NCI-H1105 treated with DMSO at 0.1 percent for 48 hours (cell line): Measurements from ENCODE around the gene TLX2.

Source experiments
- DNase-seq: peaks from one replicate; lab custom pipeline; 2025; lab: John Stamatoyannopoulos, UW

Gene TLX2

DNA sequence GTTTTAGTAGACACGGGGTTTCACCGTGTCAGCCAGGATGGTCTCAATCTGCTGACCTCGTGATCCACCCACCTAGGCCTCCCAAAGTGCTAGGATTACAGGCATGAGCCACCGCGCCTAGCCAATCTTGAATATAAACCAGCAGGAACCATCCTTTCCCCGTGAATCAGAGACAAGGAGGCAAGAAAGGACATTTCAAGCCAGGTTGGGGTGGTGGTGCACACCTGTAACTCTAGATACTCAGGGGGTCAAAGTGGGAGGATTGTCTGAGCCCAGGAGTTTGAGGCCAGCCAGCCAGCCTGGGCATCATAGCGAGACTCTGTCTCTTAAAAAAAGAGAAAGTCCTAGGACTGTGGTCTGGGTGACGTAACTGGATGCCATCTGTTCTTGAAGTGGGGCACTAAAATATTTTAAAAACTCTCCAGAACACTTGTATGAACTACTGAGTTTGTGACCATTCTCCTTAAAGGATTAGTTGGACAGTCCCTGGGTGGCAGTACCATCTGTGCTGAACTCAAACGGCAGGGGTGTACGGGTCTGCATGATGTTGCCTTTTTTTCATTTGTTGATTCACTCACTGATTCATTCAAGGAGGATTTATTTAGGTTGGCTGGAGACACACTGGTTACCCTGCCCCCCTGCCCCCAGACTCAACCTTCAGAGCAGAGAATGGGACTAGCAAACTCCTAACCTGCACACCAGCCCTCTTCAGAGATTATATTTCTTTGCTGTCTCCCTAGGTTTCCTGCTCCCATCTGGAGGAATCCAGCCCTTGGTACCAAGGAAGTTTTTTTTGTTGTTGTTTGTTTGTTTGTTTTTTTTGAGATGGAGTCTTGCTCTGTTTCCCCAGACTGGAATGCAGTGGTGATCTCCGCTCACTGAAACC is 2.9 kb upstream of the TLX2 start:
- no peak for DNase-seq

DNA sequence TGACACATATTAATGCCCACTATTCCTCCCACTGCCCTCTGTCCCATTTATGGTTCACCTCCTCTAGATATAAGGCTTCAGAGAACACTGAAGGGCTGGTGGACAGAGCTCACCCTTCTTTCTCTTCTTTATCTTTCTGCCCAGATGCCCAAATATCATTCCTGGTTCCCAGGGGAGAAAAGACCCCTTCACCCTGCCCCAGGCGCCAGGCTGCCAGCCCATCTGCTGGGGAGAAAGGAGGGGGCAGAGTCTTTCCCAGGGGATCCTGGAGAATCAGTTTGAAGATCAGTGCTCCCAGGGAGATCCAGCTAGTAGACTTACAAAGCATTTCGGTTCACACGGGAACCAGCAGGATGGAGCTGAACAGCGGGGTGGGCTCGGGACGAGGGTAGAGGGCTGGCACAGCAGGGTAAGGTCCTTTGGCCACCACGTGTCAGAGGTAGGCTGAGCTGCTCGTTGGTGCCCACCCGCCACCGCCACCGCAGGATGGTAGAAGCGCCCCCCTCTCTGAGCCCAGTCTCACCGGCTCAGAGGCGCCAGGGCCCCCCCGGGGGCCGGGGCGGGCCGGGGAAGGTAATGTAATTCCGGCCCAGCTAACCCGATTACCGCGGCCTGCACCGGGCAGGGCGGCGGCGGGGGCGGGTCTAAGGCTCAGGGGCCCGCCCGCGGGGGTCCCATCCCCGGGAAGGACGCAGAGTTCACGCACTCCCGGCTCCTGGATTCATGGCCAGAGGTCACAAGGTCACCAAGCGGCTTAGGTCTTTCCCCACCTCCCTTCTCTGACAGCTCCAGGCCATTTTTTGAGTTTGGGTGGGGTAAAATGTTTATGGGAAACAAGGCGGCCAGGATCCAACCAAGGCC is 1.3 kb upstream of the TLX2 start:
- DNase-seq, result no peak

DNA sequence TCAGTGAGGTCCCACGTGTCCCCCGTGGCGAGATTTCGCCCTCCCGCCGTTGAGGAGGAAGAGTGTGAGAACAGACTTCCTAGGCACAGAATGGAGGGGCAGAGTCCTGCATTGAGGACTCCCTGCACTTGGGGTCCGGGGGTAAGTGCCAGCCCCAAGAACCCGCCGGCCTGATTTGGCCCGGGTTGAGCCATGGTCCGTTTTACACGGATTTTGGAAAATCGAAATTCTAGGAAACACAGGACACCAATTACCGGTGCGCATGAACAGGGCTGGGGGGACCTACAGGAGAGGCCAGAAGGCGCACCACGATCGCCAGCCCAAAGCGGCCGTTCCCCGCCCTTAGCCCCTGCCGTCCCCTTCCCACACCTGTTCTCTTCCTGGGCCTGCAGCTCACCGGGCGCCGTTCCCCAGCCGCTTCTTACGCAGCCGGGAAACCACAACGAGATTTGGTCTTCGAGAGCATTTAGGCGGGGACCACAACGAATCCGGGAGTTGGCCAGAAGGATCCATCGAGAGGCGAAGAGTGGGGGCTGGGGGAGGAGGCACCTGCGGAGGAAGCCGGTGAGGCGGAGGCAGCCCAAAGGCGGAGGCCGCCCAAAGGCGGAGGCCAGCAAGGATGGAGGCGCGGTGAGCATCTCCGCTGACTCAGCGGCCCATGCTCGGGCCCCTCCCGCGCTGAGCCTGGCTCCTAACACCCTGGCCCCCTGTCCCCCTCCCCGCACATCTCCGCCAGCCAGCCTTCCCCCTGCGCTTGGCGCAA is 464 bp upstream of the TLX2 start:
- peak; percentile 16 for DNase-seq

DNA sequence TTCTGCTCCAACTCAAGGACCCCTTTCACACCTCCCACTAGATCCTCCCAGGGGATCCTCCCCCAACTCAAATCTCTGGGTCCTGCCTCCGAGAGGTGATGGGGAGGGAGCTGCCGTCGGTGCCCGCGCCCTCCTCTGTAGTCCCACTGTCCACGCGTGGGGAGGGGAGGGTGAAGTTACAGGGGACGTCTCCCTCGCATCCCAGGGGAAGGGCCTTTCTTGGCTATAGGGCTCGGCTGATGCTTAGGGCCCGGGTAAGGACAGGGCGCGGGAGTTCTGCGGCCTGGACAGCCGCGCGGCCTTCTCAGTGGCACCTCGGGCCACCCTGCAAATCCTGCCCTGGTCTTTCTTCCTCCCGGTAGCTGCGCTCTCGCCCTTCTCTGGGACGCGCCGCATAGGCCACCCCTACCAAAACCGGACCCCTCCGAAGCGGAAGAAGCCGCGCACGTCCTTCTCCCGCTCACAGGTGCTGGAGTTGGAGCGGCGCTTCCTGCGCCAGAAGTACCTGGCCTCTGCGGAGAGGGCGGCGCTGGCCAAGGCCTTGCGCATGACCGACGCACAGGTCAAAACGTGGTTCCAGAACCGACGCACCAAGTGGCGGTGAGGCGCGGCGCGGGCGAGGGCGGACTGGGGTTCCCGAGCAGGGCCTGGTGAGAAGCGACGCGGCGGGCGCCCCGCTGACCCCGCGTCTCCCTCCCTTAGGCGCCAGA is 1.2 kb downstream of the TLX2 start:
- no peak for DNase-seq

DNA sequence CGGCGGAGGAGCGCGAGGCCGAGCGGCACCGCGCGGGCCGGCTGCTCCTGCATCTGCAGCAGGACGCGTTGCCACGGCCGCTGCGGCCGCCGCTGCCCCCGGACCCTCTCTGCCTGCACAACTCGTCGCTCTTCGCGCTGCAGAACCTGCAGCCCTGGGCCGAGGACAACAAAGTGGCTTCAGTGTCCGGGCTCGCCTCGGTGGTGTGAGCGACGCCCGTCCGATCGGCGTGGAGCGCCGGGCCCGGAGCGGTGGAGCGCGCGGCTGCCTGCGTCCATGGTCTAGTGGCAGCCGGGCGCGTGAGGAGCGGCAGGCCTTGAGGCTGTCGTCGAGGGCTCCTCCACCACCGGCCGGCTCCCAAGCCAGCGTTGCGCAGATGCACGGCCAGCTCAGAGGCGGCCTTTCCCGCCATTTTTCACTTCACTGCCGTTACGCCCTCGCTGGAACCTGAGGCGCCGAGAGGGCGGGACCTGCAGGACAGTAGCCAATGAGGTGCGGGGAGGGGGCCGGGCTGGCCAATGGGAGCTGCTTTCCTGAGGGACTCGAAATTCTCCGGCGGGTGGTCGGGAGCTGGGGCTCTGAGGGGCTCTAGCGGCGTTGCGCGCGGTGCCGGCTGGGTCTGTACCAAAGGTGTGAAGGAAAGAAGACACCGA is 1.9 kb downstream of the TLX2 start:
- no peak for DNase-seq

DNA sequence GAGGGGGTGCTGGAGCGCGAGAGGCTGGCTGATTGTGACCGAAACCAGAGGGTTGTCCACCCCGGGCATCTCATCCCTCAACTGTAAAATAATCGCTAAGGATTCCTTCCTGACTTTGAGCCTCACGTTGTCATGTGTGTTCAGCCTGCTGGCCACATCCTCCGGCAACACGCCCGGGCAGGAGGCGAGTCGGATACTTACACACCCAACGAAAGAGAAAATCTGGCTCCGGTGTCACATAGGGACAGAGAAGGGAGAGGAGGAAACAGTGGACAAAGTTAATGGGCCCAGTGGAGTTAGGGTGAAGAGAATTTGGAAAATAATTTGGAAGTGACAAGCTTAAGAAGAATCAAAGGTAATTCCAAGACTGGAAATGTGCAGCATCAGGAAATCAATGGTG is 2.4 kb downstream of the TLX2 start:
- DNase-seq, result no peak

DNA sequence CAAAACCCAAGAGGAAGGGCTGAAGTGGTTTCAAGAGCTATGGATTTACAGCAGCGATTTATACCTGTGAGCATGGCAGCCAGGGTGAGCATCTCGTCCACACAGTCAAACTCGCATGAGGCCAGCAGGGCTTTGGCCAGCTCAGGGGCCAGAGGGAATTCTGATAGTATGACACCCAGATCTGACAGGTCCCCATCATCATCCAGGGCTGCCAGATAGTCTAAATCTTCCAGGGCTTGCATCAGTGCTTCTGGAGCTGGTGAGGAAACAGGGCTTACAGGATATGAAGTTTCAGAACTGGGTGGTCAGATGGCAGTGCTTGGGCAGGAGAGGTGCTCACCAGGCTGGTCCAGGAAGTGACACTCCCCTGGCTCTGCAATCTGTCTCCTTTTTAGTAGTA is 8.3 kb downstream of the TLX2 start:
- no peak for DNase-seq

DNA sequence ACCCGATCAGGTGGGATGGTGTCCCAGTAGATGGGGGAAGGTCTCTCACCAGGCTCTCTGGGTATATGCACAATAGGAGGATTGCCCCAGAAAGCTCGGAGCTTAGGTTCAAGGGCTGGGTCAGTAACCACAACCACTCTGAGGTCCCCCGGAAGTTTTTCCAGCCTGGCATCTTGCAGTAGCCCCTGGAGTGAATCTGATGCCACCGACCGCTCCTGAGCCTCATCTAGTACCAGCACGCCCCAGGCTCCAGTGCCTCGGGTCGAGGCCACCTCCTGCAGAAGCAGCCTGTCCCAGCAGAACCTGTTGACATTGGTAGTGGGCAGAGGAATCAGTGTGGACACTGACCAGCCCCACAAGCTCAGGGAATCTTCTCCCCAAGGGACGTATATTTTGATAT is 9.8 kb downstream of the TLX2 start:
- DNase-seq, result no peak

DNA sequence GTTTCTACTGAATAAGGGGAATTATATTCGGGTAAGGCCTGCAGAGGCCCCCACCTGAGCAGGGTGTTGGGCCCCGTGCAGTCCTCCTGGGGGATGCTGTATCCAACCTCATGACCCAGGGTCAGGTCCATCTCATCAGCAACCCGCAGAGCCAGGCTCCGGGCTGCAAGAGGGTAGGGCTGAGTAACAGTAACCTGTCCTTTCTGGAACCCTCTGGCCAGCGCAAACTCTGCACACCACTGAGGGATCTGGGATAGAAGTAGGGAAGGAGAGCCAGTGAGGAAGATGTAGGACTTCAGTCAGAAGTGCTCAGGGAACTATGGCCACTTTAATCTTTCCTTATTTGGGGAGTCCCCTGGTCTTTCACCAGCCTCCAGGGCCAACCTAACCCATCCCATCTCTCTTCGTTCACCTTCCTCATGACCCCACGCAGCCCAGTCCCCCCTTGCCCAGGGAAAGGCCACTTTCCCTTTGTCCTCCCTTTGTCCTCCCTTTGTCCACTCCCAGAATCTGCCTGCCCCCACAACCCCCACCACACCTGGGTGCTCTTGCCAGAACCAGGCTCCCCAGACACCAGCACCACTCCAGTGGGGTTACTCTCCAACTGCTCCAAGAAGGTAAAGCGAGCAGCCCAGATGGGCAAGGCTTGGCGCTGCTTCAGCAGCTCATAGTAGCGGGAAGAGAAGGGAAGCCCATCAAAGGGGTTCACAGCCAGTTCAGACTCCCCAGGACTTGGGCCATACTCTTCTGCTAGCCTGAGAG is 10.9 kb downstream of the TLX2 start:
- DNase-seq, result no peak

DNA sequence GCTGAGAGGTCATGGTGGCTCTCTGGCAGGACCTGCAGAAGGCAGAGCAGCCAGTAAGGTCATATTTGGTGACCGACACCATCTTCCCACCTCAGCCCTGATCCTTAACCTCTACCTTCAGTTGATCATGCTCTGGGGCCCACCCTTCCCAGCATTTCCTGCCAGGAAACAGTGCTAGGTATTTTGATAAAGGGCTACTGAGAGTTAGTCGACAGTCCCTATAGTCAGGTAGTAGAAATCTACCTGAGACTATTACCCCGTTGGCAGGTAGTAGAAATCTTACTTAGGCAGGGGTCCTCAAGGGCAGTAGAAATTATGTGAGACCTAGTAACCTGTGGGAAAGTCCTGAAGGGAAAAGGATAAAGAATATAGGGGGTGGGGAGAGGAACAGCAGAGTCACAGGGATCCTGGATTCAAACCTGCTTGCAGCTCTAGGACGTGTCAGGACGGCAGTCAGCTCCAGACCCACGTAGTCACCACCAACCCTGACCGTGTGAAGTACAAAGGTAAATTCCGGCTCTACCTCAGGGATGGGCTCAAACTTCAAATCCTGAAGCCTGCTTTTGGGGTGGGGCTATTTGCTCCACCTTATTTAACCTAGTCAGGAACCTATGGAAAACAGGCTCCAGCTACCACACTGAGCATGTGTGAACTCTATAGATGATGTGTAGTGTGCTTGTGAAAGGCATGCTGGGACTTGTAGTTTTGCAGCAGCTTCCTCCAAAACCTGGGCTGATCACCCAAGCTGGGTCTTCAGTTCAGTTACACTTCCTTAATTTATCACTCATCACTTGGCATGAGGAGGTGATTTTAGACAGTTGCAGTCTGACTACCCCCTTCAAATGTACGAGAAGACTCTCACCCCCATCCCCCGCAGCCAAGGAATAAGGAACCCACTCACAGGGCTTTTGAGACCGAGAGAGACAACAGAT is 11.7 kb downstream of the TLX2 start, which contains the start of gene DQX1:
TSS of gene DQX1 (minus strand) at position 515 of the 932 bp plus-strand sequence. CDS start at position 13, 502 bp downstream.
- peak; percentile 9 for DNase-seq

DNA sequence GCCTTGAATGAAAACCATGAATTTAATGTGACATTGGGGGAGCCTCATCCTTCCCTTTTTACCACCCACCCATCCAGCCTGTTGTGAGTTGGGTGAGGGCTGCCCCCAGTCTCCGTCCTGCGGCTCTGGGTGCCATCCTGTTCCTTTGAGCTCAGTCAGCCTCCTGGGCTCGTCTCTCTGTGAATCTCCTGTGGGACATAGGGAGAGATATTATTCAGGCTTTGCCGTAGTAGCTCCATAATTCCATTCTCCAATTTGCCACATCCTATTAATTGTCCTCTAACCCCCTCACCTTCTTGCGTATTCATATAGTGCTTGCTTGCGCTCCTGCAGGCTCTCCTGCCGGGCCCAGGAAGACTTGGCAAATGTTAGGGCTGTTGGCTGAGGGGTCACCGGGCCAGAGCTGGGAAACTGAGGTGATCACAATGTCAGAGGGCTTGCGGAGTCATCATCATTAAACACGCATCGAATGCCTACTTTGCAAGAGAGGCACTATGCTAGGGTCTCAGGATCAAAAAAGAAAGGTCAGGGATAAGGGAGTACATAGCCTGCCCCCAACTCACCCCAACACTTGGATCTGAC is 12.5 kb downstream of the TLX2 start:
- DNase-seq, result no peak

DNA sequence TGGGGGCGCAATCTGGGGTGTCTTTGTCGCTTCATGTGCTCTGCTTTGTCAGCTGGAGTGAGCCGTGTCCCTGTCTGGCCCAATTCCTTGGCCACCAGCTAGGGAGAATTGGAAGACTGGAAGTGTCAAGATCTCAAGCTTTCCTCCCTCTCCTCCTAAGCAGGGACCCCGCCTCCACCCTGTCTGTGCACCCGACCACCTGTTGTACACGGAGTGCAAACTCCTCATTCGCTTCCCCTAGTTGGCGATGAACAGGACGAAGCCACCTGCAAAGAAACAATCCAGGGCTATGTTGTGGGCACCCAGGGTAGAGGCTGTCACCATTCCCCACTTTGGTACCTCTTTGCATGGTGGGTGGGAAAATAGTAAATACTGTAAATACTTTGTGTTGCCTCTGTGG is 13.5 kb downstream of the TLX2 start:
- DNase-seq, result no peak

DNA sequence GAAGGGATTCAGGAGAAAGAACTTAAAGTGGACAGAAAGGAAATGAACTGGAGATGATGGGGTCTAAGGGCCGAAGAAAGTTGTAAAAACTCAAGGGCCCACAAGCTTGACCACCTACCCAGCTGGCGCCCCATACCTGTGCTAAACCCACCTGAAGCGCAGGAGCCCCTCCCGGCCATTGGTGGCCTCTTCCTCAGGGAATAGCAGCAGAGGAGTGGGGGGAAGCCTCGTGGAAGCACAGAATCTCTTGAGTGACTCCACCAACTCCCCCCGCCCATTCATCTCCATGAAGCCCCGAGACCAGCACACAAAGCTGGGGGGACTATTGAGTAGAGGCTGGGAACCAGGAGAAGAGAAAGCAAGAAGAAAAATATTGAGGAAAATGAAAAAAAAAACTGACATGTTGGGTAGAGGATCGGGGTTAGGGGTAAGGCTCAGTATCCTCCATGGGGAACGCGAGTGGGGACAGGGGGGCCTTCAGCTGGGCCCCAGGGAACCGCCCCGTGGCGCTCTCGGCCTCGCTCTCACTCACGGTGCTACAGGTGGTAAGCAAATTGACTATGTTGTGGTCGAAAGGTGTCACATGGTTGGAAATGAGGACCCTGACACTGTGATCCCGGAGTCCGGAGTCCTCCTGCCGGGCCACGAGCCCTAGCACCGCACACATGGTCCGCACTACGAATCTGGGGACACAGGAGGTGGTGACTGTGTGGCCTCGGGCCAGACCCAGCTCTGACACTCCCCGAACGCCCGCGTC is 14.5 kb downstream of the TLX2 start:
- DNase-seq, result no peak

DNA sequence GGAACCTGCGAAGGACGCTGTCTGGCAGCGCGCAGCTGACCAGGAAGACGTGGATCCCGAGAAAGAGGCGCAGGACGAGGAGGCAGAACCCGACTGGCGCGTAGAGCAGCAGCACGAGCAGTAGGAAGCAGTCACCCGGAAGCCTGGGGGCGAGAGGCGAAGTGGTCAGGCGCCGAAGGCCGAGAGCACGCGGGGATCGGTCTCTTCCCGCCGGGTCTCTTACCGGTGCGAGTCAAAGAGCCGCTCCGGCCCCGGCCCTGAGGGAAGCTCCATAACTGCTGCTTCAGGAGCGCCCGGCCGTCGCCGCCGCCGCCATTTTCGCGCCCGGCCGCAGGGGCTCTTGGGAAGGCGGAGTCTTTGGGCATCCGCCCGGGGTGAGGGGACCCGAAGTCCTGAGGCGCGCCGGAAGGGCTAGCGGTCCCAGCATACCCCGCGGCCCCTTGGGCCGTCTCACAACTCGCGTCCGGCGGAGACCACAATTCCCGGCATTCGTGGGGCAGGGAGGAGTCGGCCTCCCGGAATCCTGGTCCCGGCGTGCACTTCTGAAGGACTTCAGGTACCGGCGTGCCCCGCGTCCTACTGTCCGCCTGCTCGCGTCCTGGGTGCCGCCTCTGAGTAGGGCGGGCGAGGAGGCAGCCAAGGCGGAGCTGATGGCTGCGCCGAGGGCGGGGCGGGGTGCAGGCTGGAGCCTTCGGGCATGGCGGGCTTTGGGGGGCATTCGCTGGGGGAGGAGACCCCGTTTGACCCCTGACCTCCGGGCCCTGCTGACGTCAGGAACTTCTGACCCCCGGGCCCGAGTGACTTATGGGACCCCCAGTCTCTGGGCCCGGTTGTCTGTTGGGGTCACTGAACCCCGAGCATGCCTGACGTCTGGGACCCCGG is 15.3 kb downstream of the TLX2 start, which contains the start of the genes AUP1 and HTRA2:
TSS of gene AUP1 (minus strand) at position 350 of the 882 bp plus-strand sequence. CDS start at position 273, 77 bp downstream.
TSS of gene HTRA2 (plus strand) at position 577 of the 882 bp plus-strand sequence. CDS start at position 651, 74 bp downstream.
- DNase-seq, result peak; percentile 96

DNA sequence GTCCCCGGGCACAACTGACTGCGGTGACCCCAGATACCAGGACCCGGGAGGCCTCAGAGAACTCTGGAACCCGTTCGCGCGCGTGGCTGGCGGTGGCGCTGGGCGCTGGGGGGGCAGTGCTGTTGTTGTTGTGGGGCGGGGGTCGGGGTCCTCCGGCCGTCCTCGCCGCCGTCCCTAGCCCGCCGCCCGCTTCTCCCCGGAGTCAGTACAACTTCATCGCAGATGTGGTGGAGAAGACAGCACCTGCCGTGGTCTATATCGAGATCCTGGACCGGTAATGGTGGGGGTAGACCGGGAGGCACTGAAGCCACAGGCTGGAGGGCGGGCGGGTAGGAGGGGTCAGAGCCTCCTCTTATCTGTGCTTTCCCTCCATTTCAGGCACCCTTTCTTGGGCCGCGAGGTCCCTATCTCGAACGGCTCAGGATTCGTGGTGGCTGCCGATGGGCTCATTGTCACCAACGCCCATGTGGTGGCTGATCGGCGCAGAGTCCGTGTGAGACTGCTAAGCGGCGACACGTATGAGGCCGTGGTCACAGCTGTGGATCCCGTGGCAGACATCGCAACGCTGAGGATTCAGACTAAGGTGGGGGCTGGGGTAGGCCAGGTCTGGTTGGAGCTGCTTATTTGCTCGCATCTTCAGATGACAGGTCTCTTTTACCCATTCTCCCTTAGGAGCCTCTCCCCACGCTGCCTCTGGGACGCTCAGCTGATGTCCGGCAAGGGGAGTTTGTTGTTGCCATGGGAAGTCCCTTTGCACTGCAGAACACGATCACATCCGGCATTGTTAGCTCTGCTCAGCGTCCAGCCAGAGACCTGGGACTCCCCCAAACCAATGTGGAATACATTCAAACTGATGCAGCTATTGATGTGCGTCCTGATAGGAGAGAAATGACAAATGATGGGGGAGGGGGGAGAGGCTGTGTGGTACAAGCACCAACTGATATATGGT is 16.3 kb downstream of the TLX2 start:
- DNase-seq, result peak; percentile 10

DNA sequence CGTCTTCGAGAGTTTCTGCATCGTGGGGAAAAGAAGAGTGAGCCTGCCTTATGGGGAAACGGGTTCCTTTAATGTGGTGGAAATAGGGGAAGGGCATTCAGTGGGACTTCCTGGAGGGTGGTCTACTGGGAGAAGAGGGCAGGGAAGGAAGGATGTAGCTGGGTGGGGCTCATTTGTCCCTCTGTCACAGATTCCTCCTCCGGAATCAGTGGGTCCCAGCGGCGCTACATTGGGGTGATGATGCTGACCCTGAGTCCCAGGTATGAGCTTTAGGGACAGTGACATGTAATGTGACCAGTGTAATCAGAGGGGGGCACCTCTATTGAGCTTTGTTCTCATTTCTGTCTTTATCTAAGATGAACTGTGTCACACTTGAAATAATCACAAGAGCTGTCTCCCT is 17.4 kb downstream of the TLX2 start:
- no peak for DNase-seq
